Measurements from ENCODE around the gene GARIN5B. TPM values are rescaled to one million over a fixed set of nuclear protein-coding genes. Genes with fewer than 3 reads are reported as not detected.

GARIN5B gene
- total and polyA plus RNA-seq, 9 donors = not detected

DNA sequence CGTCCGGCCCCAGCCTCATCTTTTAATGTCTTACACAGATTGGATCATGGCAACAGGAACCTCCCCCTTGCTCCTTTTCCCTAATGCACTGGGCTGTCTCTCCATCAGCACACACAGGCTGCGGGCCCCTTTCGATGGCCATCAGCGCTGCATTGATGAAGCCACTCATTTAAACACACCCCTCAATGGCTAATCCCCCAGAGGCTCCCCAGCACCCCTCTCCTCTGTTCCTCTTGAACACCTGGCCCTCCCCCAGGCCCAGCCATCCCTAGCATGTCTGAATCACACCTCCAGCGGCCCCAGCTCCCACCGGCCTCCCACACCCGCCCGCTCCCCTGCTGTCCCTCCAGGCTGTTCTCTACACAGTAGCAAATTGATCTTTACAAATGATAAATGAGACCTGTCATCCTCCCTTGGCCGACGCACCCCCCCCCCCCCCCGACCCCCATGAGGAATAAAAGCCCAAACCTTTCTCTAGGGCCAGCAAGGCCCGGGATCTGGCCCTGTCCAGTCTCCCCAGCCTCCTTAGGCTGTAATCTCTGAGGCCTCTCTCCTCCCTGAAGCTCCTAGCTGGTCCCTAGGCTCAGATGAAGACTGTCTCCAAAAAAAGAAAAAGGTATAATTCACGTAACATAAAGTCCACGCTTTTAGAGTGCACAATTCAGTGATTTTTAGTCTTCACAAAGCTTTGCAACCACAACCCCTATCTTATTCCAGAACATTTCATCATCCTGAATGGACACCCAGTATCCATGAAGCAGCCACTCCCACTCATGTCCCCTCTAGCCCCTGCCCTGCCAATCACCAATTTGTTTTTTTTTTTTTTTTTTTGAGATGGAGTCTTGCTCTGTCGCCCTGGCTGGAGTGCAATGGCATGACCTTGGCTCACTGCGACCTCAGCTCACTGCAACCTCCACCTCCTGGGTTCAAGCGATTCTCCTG lies 30.0 kb upstream of the GARIN5B start:
- no peak overlapping the region for H3K4me3 ChIP-seq

GRCh38 chr19:55391702-55392615 lies 28.9 kb upstream of the GARIN5B start:
- Histone ChIP-seq H3K27me3 (no peaks in the 10 kb centered on the region), H3K9me3 (no peaks in the 10 kb centered on the region), H3K4me3 (no peak overlapping the region), H3K36me3 (no peaks in the 10 kb centered on the region), H3K4me1 (ENCODE audit: insufficient read depth) (peaks cover 14% of the 10 kb centered on the region), H3K27ac (no peak overlapping the region)
- TF ChIP-seq POLR2A (IDR thresholded peaks at IDR 0.05) (no peak), EP300 (IDR thresholded peaks at IDR 0.05) (no peak)
- TF ChIP-seq, protein P1, sequence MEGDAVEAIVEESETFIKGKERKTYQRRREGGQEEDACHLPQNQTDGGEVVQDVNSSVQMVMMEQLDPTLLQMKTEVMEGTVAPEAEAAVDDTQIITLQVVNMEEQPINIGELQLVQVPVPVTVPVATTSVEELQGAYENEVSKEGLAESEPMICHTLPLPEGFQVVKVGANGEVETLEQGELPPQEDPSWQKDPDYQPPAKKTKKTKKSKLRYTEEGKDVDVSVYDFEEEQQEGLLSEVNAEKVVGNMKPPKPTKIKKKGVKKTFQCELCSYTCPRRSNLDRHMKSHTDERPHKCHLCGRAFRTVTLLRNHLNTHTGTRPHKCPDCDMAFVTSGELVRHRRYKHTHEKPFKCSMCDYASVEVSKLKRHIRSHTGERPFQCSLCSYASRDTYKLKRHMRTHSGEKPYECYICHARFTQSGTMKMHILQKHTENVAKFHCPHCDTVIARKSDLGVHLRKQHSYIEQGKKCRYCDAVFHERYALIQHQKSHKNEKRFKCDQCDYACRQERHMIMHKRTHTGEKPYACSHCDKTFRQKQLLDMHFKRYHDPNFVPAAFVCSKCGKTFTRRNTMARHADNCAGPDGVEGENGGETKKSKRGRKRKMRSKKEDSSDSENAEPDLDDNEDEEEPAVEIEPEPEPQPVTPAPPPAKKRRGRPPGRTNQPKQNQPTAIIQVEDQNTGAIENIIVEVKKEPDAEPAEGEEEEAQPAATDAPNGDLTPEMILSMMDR (IDR thresholded peaks at IDR 0.05) = no peak
- intact Hi-C loops (cut with DNase I) = no loop called here
- DNase-seq = no peak
- 75 to 78% (median 76%) methylated on average over 18 of the region's 18 CpGs for WGBS, 3 donors

More for the DNA sequence above, 30.0 kb upstream of the GARIN5B start:
- Histone ChIP-seq H3K9me3 (no peaks in the 10 kb centered on the region), H3K27ac (no peak overlapping the region), H3K4me1 (ENCODE audit: insufficient read depth) (peaks cover 3% of the 10 kb centered on the region), H3K36me3 (no peaks in the 10 kb centered on the region), H3K27me3 (no peaks in the 10 kb centered on the region)
- DNase-seq = no peak
- intact Hi-C loops (cut with DNase I) = no loop called here
- TF ChIP-seq POLR2A (IDR thresholded peaks at IDR 0.05) = no peak
- TF ChIP-seq, protein P1 (IDR thresholded peaks at IDR 0.05) = no peak
- no peak for TF ChIP-seq EP300 (IDR thresholded peaks at IDR 0.05)
- 61 to 68% (median 67%) methylated on average over 18 of the region's 18 CpGs for WGBS, 3 donors

- Histone ChIP-seq H3K4me3 (no peak overlapping the region), H3K9me3 (no peaks in the 10 kb centered on the region), H3K27me3 (no peaks in the 10 kb centered on the region), H3K36me3 (no peaks in the 10 kb centered on the region), H3K27ac (no peak overlapping the region), H3K4me1 (ENCODE audit: insufficient read depth) (peaks cover 19% of the 10 kb centered on the region)
- no peak for DNase-seq
- WGBS, 3 donors = 75 to 76% (median 75%) methylated on average over 12 of the region's 12 CpGs
- no peak for TF ChIP-seq EP300 (IDR thresholded peaks at IDR 0.05)
- intact Hi-C loops (cut with DNase I) = no loop called here
Measured at GRCh38 chr19:55391191-55391670, 28.2 kb upstream of the GARIN5B start.

GRCh38 chr19:55390461-55390880 lies 27.4 kb upstream of the GARIN5B start:
- WGBS, 3 donors = 65 to 74% (median 74%) methylated on average over 7 of the region's 7 CpGs
- Histone ChIP-seq H3K27me3 (no peaks in the 10 kb centered on the region), H3K9me3 (no peaks in the 10 kb centered on the region), H3K27ac (no peak overlapping the region), H3K36me3 (no peaks in the 10 kb centered on the region), H3K4me3 (no peak overlapping the region), H3K4me1 (ENCODE audit: insufficient read depth) (peaks cover 19% of the 10 kb centered on the region)
- TF ChIP-seq, protein P1 (IDR thresholded peaks at IDR 0.05) = no peak
- TF ChIP-seq EP300 (IDR thresholded peaks at IDR 0.05) (no peak), POLR2A (IDR thresholded peaks at IDR 0.05) (no peak)
- no peak for DNase-seq
- intact Hi-C loops (cut with DNase I) = no loop called here

Data from ovary (tissue), 9 donors.